Activated T-helper 2 cell treated with anti-CD3 and anti-CD28 coated beads, Interferon-gamma antibody, Interleukin-2, Interleukin-4, amounts not matched to agents 10 μg/mL and 5 μg/mL and 100 μg/mL, durations not matched to agents 14 hours and 24 hours and 36 hours (primary cell): ENCODE data around the gene RPN2. TPM values are rescaled to one million over a fixed set of nuclear protein-coding genes. Genes with fewer than 3 reads are reported as not detected.

Experiments
- DNase-seq: peaks from one replicate; pipeline ENCODE4 v3.0.0; 2021; ENCODE audit warnings: low spot score
- H3K27ac Mint-ChIP-seq: one replicate; pipeline ENCODE4 v1.8.0; 2021; ENCODE audit warnings: mixed read lengths
- H3K27me3 Mint-ChIP-seq: one replicate; pipeline ENCODE4 v1.8.0; 2021; ENCODE audit warnings: low read depth, mixed read lengths
- H3K36me3 Mint-ChIP-seq: one replicate; pipeline ENCODE4 v1.8.0; 2021; ENCODE audit warnings: low read depth, mixed read lengths
- H3K4me1 Mint-ChIP-seq: one replicate; pipeline ENCODE4 v1.8.0; 2021; ENCODE audit warnings: low read depth, mixed read lengths
- H3K4me3 Mint-ChIP-seq: one replicate; pipeline ENCODE4 v1.8.0; 2021; ENCODE audit warnings: low read depth, mild to moderate bottlenecking, moderate library complexity, mixed read lengths
- H3K9me3 Mint-ChIP-seq: one replicate; pipeline ENCODE4 v1.8.0; 2021; ENCODE audit warnings: mixed read lengths
- intact Hi-C: fragments of 100-400 bp; cut with micrococcal nuclease; formaldehyde crosslinking; loops from one replicate; pipeline ENCODE4 v1.15.1; 2023
- total RNA-seq: library from RNA; stranded (reverse); gene quantifications from 2 replicates; pipeline ENCODE4 v1.2.3, GENCODE V29; 2022

RPN2 gene
- total RNA-seq, 1 donor from 2014 or later = 229 TPM

GRCh38 chr20:37274851-37275524 is 95.9 kb downstream of the RPN2 start:
- H3K27ac Mint-ChIP-seq = no peak overlapping the region
- H3K36me3 Mint-ChIP-seq = no peaks in the 10 kb centered on the region
- H3K4me1 Mint-ChIP-seq = no peaks in the 10 kb centered on the region
- peaks cover 13% of the 10 kb centered on the region for H3K27me3 Mint-ChIP-seq
- no peak overlapping the region for H3K4me3 Mint-ChIP-seq
- H3K9me3 Mint-ChIP-seq = no peaks in the 10 kb centered on the region
- intact Hi-C loops = no loop called here
- DNase-seq = no peak

GRCh38 chr20:37276494-37277252 is 97.5 kb downstream of the RPN2 start:
- Mint-ChIP-seq H3K36me3 (no peaks in the 10 kb centered on the region), H3K4me1 (no peaks in the 10 kb centered on the region), H3K27me3 (peaks cover 14% of the 10 kb centered on the region), H3K27ac (no peak overlapping the region), H3K9me3 (no peaks in the 10 kb centered on the region), H3K4me3 (no peak overlapping the region)
- intact Hi-C loops = no loop called here
- no peak for DNase-seq

- Mint-ChIP-seq H3K36me3 (no peaks in the 10 kb centered on the region), H3K27me3 (peaks cover 14% of the 10 kb centered on the region), H3K27ac (no peak overlapping the region), H3K4me3 (no peak overlapping the region), H3K4me1 (no peaks in the 10 kb centered on the region), H3K9me3 (no peaks in the 10 kb centered on the region)
- intact Hi-C loops = no loop called here
- DNase-seq = no peak
These were observed 98.1 kb downstream of the RPN2 start for GRCh38 chr20:37277253-37277593.

- intact Hi-C loops = no loop called here
- Mint-ChIP-seq H3K27me3 (peaks cover 14% of the 10 kb centered on the region), H3K4me3 (no peak overlapping the region), H3K27ac (no peak overlapping the region), H3K36me3 (no peaks in the 10 kb centered on the region), H3K9me3 (no peaks in the 10 kb centered on the region), H3K4me1 (no peaks in the 10 kb centered on the region)
- DNase-seq = no peak
These were observed 99.9 kb downstream of the RPN2 start for GRCh38 chr20:37278966-37279590.

DNA sequence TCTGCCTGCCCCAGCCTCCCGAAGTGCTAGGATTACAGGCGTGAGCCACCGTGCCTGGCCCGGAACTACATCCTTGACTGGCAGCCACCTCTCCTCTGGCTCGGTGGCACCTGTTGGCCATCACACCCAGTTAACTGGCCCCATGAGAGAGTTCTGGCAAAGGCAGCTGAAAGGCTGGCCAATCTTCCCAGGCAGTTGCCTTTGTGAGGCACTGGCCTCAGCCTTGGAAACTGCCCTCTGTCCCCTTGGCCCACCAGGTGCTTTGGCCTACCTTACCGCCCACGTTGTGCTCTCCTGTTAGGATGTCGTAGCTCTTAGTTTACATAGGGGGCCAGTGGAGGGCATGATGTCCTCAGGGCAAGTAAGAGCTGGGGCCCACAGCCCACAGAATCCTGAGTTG is 100.7 kb downstream of the RPN2 start:
- H3K4me1 Mint-ChIP-seq = no peaks in the 10 kb centered on the region
- no peak overlapping the region for H3K27ac Mint-ChIP-seq
- no peak overlapping the region for H3K4me3 Mint-ChIP-seq
- H3K9me3 Mint-ChIP-seq = no peaks in the 10 kb centered on the region
- intact Hi-C loops = no loop called here
- no peak for DNase-seq
- no peaks in the 10 kb centered on the region for H3K36me3 Mint-ChIP-seq
- H3K27me3 Mint-ChIP-seq = peaks cover 12% of the 10 kb centered on the region

- Mint-ChIP-seq H3K4me3 (no peak overlapping the region), H3K27me3 (peaks cover 9% of the 10 kb centered on the region), H3K27ac (no peak overlapping the region), H3K9me3 (no peaks in the 10 kb centered on the region), H3K36me3 (no peaks in the 10 kb centered on the region), H3K4me1 (no peaks in the 10 kb centered on the region)
- no peak for DNase-seq
- intact Hi-C loops = no loop called here
These were observed 101.3 kb downstream of the RPN2 start for GRCh38 chr20:37280403-37280802.

- Mint-ChIP-seq H3K9me3 (no peaks in the 10 kb centered on the region), H3K4me1 (no peaks in the 10 kb centered on the region), H3K27ac (no peak overlapping the region), H3K36me3 (no peaks in the 10 kb centered on the region), H3K27me3 (peaks cover 10% of the 10 kb centered on the region), H3K4me3 (no peak overlapping the region)
- intact Hi-C loops = no loop called here
- no peak for DNase-seq
These were observed 103.4 kb downstream of the RPN2 start for GRCh38 chr20:37282556-37282955.

DNA sequence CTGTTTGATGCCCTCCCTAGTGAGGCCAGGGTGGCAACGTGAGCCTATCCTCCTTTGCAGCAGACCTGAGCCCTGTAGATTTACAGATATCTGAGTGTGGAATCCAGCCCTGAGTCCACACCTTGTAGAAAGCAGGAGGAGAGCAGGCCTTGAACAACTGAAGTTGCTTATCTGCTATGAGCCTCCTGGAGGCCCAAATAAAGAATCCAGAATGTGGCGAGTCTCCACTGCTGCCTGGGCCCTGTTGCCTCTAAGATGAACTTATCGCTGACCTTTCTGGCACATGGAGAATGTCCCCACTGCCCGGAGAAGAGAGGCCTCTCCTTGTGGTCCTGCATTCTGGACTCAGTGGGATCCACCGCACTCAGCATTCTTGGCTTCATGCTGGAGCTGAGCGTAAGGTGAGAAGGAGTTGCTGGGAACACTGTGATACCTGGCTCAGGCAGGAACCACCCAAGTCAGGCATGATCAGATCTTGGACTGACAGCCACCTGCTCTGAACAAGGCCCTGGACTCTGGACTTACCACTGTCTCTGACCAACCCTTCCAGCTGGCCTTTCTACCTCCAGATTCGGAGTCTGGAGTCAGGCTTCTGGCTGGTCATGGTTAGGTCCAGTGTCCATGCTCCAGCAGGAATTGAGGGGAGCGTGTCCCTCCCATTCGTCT is 104.5 kb downstream of the RPN2 start:
- Mint-ChIP-seq H3K36me3 (no peaks in the 10 kb centered on the region), H3K4me3 (no peak overlapping the region), H3K27me3 (peaks cover 11% of the 10 kb centered on the region), H3K4me1 (peaks cover 2% of the 10 kb centered on the region), H3K9me3 (no peaks in the 10 kb centered on the region), H3K27ac (no peak overlapping the region)
- DNase-seq = no peak
- intact Hi-C loops = no loop called here

DNA sequence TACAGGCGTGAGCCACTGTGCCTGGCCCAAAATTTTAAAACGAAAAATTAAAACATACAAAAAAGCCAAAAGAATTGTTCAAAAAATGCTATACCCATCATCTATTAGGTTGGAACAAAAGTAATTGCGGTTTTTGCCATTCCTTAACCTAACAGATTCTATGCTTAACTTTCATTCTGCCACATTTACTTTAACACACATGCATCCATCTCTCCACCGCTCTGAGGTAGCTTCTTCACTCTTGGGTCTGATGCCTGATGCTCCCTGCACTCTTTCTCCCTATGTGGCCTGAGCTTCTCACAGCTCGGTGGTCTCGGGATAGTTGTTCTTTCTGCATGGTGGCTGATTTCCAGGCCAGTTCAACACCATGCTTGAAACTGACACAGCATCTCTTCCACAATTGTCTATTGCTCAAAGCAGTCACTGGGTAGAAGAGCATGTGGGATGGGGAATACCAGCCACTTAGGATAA is 105.6 kb downstream of the RPN2 start:
- intact Hi-C loops = loop anchor here (5.0 kb wide), 1 partner anchor 98 kb away; no protein-coding TSS in a partner anchor
- no peaks in the 10 kb centered on the region for H3K9me3 Mint-ChIP-seq
- DNase-seq = no peak
- peaks cover 11% of the 10 kb centered on the region for H3K27me3 Mint-ChIP-seq
- H3K27ac Mint-ChIP-seq = no peak overlapping the region
- peaks cover 3% of the 10 kb centered on the region for H3K36me3 Mint-ChIP-seq
- H3K4me1 Mint-ChIP-seq = peaks cover 4% of the 10 kb centered on the region
- no peak overlapping the region for H3K4me3 Mint-ChIP-seq

- intact Hi-C loops = loop anchor here (5.0 kb wide), 1 partner anchor 96 kb away; no protein-coding TSS in a partner anchor
- peaks cover 9% of the 10 kb centered on the region for H3K27me3 Mint-ChIP-seq
- H3K9me3 Mint-ChIP-seq = no peaks in the 10 kb centered on the region
- no peak for DNase-seq
- no peak overlapping the region for H3K27ac Mint-ChIP-seq
- peaks cover 4% of the 10 kb centered on the region for H3K4me1 Mint-ChIP-seq
- no peak overlapping the region for H3K4me3 Mint-ChIP-seq
- H3K36me3 Mint-ChIP-seq = peaks cover 3% of the 10 kb centered on the region
These were observed 106.7 kb downstream of the RPN2 start for GRCh38 chr20:37285664-37286374.

DNA sequence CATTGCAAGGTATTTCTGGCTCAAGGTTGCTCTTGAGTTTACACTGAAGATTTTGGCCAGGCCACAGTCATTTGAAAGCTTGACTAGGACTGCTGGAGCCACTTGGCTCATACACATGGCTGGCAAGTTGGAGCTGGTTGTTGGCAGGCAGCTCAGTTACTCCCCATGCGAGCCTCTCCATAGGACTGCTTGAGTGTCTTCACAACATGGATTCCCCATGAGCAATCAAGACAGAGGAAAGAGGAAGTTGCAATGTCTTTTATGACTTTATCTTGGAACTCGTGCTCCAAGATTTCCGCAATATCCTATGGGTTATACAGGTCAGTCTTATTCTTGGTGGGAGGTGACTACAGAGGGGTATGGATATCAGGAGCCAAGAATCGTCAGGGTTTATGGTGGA is 109.0 kb downstream of the RPN2 start:
- intact Hi-C loops = loop anchor here (5.0 kb wide), 1 partner anchor 94 kb away; no protein-coding TSS in a partner anchor
- Mint-ChIP-seq H3K27me3 (peaks cover 9% of the 10 kb centered on the region), H3K4me1 (peaks cover 15% of the 10 kb centered on the region), H3K9me3 (no peaks in the 10 kb centered on the region), H3K36me3 (peaks cover 19% of the 10 kb centered on the region), H3K4me3 (peak overlapping the region; percentile 53), H3K27ac (peak overlapping the region; percentile 51)
- DNase-seq = no peak

- H3K9me3 Mint-ChIP-seq = no peaks in the 10 kb centered on the region
- H3K27me3 Mint-ChIP-seq = peaks cover 9% of the 10 kb centered on the region
- intact Hi-C loops = no loop called here
- H3K4me1 Mint-ChIP-seq = peaks cover 35% of the 10 kb centered on the region
- DNase-seq = no peak
- peaks cover 33% of the 10 kb centered on the region for H3K36me3 Mint-ChIP-seq
- H3K4me3 Mint-ChIP-seq = peak overlapping the region; percentile 88
- peak overlapping the region; percentile 94 for H3K27ac Mint-ChIP-seq
These were observed 111.2 kb downstream of the RPN2 start for GRCh38 chr20:37290158-37290810.
